GM19467 (cell line): ENCODE measurements around the gene ANKRD28.
A peak's percentile ranks its signal among the peaks of the same experiment; 100 is the strongest.

Experiments
- ATAC-seq: cut with Tn5 transposase; IDR thresholded peaks from one replicate; pipeline ENCODE4 v1.9.1; 2021; ENCODE audit warnings: mild to moderate bottlenecking, moderate library complexity; ENCODE audit not compliant: unreplicated experiment

The ANKRD28 gene

DNA sequence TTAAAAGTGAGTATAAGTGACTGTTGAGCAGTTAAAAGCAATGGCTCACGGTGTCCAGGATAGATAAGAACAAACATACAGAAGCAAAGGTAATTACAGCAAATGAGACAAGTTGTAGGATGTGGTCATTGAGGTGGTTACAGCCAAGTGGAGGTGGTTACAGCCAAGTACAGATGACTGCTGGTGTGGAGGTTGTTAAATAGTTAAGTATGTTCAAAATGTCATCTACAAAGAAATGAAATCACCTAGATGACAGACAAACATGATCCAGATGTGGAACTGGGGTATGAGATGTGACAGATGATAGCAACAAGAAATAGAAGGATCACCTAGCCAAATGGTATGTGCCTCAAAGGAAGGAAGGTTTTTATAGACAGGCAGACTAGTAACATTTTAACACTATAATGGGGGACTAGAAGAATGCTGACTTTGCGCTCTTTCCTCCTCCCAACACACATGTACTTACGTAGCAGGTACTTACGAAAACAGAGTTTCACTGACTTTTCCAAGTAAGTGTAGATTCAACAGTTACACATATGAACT, 6.8 kb upstream of the ANKRD28 start:
- peak; percentile 48 for ATAC-seq

DNA sequence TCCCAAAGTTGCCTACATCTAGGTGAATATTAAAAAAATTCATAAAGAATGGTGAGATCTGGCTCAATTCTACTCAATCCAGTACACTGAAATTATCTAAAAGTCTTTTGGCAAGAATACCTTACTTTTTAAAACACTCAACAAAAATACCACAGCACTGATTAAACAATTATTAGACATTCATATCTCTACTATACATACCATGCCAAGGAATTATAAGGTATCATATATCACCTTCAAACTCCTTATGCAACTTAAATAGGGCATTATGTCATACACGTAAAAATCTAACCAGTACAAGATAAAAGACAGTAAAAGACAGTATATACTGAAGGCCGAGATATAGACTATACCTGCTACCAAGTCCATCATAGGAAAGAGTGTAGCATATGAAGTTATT, 6.1 kb upstream of the ANKRD28 start:
- ATAC-seq = no peak

DNA sequence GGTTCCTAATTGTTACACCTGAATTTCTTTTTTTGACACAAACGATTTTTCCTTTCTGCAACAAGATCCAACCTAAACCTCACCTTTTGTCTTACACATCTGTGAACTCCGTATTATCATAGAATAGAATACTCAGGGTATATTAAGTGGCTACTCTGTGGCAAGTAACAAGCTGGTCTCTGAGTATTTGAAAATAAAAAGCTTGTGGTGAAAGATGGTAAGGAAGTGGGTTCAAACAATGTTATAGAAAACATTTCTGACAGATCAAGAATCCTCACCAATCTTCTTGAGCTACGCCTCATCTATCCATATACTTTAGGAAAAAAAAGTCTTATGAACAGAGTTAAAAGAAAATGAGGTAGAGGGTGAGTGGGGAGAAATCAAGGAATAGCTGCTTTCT, 3.5 kb upstream of the ANKRD28 start:
- ATAC-seq = no peak

DNA sequence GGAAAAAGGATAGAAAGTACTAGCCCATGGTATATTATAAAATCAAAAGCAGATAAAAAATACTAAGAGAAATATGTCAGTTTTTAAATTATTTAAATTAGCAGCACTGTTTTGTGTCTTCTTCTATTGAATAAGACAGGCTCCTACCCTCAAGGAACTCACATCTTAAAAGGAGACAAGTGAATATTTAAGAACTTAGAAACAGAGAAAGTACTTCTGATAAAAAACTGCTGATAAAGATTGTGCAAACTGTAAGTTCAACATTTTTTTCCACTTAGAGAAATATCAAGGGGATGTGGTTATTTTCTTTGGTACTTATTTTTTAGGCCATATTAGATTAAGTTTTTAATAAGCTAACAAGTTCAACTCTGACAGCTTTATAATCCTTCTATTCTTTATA, 3.0 kb upstream of the ANKRD28 start:
- ATAC-seq = no peak

DNA sequence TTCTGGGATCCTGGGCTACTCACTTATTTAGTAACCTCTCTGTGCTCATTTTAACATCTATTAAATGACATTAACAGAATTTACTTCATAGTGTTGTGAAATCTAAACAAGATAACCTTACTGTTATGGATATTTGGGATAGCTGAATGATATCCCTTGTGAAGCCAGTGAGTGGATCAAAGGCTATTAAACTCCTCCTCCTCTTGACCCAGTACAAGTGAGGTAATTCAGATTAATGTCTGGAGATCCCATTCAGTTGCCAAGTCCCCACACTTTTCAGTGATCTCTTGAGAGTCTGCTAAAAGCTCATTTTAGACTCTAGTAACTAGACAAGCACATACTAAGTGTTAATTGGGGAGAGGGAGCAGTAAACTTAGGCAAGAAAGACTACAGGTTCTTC, 2.5 kb upstream of the ANKRD28 start:
- no peak for ATAC-seq

DNA sequence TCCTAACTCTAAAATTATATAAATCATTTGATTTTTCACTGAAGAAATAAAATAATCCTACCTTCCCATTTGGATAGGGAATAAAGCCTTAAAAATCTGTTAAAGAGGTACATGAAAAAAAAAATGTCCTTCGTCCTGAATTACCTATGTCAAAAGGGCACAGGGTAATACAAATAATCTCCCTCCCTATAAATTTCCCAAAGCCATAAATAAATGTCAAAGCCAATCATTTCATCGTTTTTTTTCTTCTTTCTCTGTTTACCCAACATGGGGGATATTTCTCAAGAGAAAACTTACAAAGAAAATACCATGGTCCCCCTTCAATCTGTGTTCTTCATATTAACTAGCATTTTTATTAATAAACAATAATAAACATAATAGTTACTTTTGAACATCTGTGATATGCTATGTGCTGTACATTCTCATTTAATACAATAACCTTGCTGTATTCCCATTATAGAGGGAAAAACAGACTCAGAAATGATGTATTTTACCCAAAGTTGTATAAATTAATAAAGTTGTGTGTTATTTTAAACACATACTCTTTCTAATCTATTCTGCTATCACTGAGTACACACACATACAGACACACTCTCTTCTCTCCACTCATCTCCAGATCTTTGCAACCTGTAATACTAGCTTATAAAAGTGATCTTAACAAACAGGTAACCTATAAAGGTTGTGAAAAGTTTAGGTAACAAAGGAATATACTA, 910 bp upstream of the ANKRD28 start:
- no peak for ATAC-seq

DNA sequence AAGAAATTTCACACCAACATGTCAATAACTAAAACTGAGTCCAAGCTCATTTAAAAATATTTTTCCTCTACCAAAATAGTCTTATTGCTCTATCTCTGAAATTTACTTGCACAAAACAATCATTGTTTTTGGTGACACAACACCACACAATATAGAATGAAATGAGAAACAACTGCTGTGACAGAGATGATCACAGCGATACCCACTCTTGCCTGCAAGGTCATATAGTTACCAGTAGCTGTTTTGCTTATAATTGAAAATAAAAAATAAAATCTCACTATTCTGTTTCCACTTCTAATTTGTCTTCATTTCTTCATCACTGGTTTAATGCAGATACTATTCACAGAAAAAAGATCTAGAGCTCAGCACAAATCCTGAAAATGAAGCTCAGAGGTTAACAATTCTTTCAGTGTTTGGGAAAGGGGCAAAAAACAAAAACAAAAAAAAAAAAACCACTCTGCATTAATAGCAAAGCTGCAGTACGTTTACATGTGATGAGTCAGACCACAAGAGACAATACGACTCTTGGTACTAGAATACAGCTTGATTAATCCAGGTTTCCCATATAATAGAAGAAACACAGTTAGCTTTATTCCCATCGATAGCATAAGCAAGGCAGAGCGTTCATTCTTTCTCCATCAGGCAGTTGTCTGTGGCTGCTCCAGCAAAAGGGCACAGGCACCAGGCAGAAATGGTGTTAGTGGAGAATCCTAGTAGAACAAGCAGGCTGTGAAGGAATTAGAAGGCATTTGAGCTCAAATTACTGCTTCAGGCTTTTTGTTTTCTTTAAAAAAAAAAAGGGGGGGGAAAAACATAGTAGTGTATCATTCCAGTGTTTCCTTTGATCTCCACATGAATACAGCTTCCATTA, 773 bp downstream of the ANKRD28 start:
- no peak for ATAC-seq

DNA sequence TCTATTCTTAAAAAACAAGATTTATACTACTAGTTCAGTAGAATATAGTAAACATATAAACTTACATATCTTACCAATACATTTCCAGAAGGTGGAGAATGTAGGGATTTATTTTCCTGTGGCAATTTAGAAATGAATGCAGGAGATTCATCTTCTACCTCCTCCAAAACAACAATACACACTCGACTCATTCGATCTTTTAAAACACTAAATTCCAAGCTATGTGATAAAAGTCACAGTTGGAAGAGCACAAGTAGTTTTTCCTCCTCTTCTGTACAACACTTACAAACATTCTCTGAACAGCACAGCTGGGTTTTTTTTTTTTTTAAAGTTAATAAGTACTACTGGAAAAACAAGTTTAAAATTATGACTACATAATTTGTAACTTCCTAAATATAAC, 1.4 kb downstream of the ANKRD28 start:
- no peak for ATAC-seq

DNA sequence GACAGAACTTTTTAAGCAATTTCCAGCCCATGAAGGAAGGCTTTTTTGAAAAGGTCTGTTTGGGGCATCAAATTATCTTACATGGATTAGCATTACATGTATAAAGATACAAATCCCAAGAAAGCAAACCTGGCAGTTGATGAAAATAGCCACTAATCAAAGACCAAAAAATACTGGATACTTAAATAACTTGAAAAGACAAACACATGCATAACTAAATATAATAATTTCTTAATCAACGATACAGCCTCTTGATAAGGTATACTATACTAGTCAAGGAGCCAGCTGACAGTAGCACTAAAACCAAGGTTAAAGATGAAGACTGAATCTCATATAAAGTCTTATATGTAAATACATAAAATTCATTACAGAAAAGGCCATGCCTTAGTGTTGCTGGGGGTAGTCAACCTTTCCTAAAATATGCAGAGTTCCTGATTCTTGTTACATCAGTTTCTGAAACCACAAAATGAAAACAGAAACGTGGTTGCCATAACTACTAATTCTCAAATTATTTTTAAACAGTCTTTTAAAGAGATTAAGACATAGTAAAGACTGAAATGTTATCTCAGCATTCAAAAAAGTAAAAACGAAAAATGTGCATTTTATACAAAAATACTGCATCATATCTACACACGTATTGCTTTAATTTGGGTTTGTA, 2.0 kb downstream of the ANKRD28 start:
- no peak for ATAC-seq

DNA sequence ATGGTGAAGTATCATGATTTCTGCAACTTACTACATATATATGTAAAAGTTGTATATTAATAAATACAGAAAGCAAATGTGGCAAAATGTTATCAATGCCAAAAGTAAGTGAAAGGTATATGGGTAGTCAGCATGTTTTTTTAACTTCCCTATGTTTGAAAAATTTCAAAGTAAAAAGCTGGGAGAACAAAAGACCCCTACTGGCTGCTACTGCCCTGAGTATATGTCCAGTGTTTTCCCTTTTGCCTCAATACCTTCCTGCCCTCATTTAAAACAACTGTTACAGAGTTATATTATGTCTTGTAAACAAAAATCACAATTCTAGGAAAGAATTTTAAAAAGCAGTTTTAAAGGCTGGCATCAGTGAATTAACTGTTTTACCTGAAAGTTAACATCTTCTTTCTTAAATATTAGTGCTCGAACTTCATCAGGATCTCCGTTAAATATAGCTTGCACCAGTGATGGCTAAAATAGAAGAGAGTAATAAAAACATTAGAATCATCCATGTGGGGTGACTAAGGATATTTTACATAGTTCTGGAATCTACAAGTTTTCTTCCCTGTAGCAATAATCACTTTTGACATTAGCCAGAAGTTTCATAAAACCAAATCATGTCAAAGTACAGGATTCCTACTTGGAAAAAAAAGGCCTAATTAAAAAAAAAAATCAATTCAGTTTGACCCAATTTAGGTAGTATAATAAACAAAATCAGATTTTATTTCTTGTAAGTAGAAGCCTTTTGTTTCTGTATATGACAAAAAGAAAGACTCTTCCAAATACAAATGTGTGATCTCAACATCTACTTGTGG, 2.7 kb downstream of the ANKRD28 start:
- ATAC-seq = no peak

DNA sequence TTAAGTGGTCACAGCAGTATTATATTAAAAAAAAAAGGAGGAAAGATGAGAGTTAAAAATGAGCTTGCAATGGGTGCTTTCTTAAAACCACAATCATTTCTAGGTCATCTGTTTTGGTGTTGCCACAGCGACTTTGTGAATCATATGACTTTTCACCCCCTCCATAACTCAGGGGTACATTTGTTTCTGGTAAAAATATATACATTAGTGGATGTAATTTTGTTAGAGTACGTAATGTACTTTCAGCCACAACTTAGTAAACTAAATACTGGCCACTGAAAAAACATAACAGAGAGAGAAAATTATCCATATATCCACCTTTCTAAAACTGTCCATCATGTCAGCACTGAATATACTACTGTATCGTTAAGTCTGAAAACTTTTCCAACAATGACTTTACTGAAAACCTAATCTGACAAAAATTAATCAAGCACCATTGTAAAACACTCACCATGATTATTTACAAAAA, 3.4 kb downstream of the ANKRD28 start:
- ATAC-seq = no peak

DNA sequence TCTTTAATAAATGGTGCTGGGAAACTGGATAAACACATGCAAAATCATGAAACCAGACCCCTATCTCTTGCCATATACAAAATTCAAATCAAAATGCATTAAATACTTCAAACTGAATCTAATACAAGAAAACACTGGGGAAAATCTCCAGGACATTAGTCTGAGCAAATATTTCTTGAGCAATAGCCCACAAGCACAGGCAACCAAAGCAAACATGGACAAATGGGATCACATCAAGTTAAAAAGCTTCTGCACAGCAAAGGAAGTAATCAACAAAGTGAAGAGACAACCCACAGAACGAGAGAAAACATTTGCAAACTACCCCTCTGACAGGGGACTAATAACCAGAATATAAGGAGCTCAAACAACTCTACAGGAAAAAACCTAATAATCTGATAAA, 6.3 kb downstream of the ANKRD28 start:
- no peak for ATAC-seq

DNA sequence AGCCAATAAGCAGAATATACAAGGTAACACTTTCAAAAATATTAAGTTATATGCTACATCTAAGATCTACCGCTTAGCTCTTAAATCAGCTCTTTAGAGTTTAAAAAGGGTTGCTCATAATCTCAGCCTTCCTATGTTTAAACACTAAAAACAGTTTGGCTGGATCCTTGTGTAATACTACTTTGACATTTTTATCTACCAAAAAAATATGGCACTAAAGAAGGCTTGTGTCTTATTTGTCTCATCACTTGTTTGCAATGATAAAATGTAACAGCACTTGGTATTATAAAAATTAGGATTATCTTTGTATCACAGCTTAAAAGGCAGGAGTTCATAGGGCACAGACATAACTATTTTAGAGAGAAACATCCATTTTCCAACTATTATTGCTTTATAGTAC, 9.8 kb downstream of the ANKRD28 start:
- ATAC-seq = no peak

DNA sequence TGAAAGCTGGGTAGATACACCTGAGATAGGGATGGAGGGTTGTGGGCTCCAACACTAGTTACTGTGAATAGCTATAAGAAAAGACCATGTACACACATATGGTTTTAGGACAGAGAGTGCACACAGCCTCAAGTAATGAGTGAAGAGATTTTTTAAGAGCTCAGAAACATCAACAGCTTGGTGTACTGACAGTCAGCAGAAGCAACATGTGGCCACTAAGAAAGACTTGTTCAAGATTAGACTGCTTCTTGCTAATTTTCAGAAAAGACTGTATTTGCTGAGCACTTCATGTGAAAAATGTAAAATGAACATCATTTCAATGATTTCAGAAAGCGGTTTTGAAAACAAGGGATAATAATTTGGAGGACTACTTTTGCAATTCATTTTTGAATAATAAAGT, 10.3 kb downstream of the ANKRD28 start:
- no peak for ATAC-seq

DNA sequence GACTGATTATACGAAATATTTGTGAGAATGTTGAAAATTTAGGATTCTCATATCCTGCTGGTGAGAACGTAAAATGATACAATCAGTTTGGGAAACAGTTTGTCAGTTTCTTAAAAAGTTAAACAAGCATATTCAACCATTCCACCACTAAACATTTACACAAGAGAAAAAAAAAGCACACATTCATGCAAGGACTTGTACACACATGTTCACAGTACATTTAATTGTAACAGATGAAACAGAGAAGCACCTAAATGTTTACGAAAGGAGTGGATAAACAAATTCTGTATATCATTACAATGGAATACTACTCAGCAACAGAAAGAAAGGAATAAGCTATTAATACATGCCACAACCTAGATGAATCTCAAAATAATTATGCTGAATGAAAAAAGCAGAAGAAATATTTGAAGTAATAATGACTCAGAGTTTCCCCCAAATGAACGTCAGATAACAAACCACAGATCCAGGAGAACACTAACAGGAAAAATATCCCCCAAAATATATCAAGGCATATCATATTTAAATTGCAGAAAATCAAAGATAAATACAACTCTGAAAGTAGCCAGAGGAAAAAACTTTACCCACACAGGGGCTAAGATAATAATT, 14.3 kb downstream of the ANKRD28 start:
- ATAC-seq = no peak

DNA sequence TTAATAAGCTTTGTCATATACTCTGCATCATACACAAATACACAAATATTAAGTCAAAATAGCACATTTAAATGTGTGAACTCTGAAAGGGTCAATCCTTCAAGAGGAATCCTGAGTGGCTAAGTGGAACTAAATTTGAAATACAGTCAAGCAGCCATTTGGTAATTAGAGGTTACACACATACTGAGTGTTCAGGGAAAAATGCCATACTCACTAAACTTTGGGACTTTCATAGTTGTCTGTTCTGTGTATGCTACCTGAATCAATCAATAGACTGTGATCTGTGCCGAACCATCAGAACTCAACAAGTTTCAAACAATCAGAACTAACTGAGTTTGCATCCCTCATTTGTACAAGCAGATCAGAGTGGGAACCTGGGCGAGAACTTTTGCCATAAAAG, 15.3 kb downstream of the ANKRD28 start:
- no peak for ATAC-seq

DNA sequence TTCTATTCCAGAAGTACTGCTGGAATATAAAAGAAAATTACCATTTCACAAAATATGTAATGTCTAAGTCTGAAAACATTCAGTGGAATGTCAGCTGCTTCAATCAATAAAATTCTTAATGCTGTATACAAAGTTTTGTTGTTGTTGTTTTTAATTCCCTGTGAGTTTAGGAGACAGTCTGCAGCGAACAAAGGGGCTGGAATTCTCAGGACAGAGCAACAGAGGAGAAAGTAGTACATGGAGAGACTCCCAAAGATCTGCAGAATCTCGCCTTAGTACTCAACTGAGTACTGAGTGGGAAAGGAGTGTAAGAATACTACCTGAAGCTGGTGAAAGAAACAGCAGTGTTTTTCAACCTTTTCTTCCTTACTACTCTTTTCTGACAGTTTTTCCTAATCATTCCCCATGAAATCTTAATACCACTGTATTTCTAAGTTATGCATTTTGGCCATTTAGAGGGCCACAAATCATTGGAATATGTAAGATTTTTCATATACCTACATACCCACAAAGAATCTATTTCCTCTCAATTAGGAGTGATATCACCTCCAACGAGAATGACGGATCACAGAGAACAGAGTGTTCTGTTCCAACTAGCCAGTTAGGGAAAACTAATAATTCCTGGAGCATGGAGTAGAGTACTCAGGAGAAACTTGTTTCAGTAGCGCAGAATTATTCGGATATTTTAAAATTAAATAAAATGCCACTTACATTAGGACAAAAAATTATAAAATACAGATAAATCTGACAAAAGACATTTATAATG, 16.0 kb downstream of the ANKRD28 start:
- ATAC-seq = no peak

DNA sequence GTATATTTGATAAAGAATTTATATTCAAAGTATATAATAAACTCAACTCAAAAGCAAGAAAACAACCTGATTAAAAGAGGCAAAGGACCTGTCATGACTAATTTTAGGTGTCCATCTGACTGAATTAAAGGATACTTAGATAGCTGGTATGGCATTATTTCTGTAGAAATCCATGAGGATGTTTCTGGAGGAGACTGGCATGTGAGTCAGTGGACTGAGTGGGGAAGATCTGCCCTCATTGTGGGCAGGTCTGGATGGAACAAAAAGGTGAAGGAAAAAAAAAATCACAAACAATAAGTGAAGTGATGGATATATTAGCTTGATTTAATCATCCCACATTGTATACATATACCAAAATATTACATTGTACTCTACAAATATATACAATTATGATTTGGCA, 16.6 kb downstream of the ANKRD28 start:
- ATAC-seq = no peak

DNA sequence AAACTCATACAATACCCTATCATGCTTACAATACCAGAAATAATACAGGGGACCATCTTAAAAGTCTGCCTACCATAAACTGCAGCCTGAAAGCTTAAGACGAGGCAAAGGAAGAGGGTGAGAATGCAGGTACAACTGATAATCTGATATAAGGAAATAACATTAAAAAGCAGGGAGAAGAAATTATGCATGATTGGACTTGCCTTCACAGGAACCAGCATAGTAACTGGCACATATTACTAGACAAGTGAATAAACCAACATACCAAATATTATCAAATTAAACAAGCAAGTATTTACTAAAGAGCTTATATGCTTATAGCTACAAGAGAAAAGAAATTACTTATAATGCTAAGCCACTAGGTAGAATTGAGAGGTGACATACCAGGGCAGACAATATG, 18.7 kb downstream of the ANKRD28 start:
- no peak for ATAC-seq
